A549 (cell line): ENCODE measurements around the gene ARHGEF37. TPM values are rescaled to one million over a fixed set of nuclear protein-coding genes. Genes with fewer than 3 reads are reported as not detected.
A peak's percentile ranks its signal among the peaks of the same experiment; 100 is the strongest.

Source experiments
- ATAC-seq, 2 experiments: fragments of 200-7000 bp in 1 of 2; fragments of >200 bp in 1 of 2; cut with Nextera tagmentation in 1 of 2; cut with Tn5 transposase in 1 of 2; 3 replicates each; pipeline versions ENCODE4 v1.8.0 to v1.9.1; 2018 to 2020; ENCODE audit warnings: mild to moderate bottlenecking in 1 of 2, moderate library complexity in 1 of 2
- CTCF ChIA-PET: fragments of 300-600 bp; sonication (Branson Sonifier 250); formaldehyde crosslinking; extraction: SDS; loops from one replicate; lab custom pipeline; 2021; ENCODE audit warnings: antibody characterized with exemption, inconsistent platforms; lab: Yijun Ruan, JAX
- POLR2A ChIA-PET: fragments of 350-600 bp; formaldehyde crosslinking; extraction: SDS; loops from one replicate; lab custom pipeline; 2021; ENCODE audit warnings: antibody characterized with exemption, inconsistent platforms; lab: Yijun Ruan, JAX
- DNase-seq, 2 experiments: peaks; one replicate each; pipeline versions ENCODE4 v3.0.0 to v3.0.0-alpha.2; 2011 to 2016; ENCODE audit warnings: low read depth in 1 of 2, low spot score in 1 of 2
- FAIRE-seq: peaks from 2 replicates; lab custom pipeline; 2011; peaks lifted over from hg19 to GRCh38; lab: Jason Lieb, UNC
- H3K27ac ChIP-seq, 2 experiments: fragments of >200 bp; sonication (Bioruptor Twin); formaldehyde crosslinking; 3 replicates each; pipeline ENCODE4 v1.5.1; 2016 to 2017
- H3K4me1 ChIP-seq: fragments of >200 bp; sonication (Bioruptor Twin); formaldehyde crosslinking; 3 replicates; pipeline ENCODE4 v1.6.1; 2016
- H3K4me2 ChIP-seq: fragments of >200 bp; sonication (Bioruptor Twin); formaldehyde crosslinking; 3 replicates; pipeline ENCODE4 v1.6.1; 2016
- H3K4me3 ChIP-seq: fragments of >200 bp; sonication (Bioruptor Twin); formaldehyde crosslinking; 3 replicates; pipeline ENCODE4 v1.5.1; 2016
- H3K9me3 ChIP-seq: fragments of >200 bp; sonication (Bioruptor Twin); formaldehyde crosslinking; 3 replicates; pipeline ENCODE4 v1.6.1; 2016
- FOXS1 ChIP-seq: fragments of 250-450 bp; sonication (Bioruptor Pico); IDR thresholded peaks from 2 replicates; pipeline ENCODE4 v1.5.0; 2020; ENCODE audit warnings: mild to moderate bottlenecking, moderate library complexity
- HDAC2 ChIP-seq: fragments of 200-600 bp; sonication (generic); IDR thresholded peaks from 2 replicates; pipeline ENCODE4 v1.6.1; 2016
- HES2 ChIP-seq: fragments of >200 bp; sonication (Bioruptor Twin); formaldehyde crosslinking; IDR thresholded peaks from 2 replicates; pipeline ENCODE4 v1.6.1; 2016
- JUN ChIP-seq, 2 experiments: fragments of >200 bp; sonication (Bioruptor Twin); formaldehyde crosslinking; IDR thresholded peaks; 2 replicates in 1 of 2; 3 replicates in 1 of 2; pipeline ENCODE4 v1.6.1; 2016 to 2017
- JUNB ChIP-seq: fragments of >200 bp; sonication (Bioruptor Twin); formaldehyde crosslinking; IDR thresholded peaks from 2 replicates; pipeline ENCODE4 v1.6.1; 2016
- KDM5A ChIP-seq: fragments of 200-600 bp; sonication (generic); IDR thresholded peaks from 2 replicates; pipeline ENCODE4 v1.6.1; 2016; ENCODE audit warnings: antibody characterized with exemption, mild to moderate bottlenecking
- MAFK ChIP-seq: fragments of 450-650 bp; IDR thresholded peaks from 2 replicates; pipeline ENCODE4 v1.6.1; 2014; ENCODE audit not compliant: partially characterized antibody
- MYC ChIP-seq: IDR thresholded peaks from 2 replicates; pipeline ENCODE4 v1.6.1; 2012; ENCODE audit warnings: mild to moderate bottlenecking, inconsistent platforms, low read length, improper control_type of control experiment, borderline replicate concordance
- PBX3 ChIP-seq: IDR thresholded peaks from 2 replicates; pipeline ENCODE4 v1.6.1; 2012
- RARB ChIP-seq: fragments of 250-450 bp; sonication (Bioruptor Pico); IDR thresholded peaks from 2 replicates; pipeline ENCODE4 v1.8.0; 2021; ENCODE audit warnings: mild to moderate bottlenecking, moderate library complexity
- ZC3H11A ChIP-seq: fragments of 450-650 bp; IDR thresholded peaks from 2 replicates; pipeline ENCODE4 v1.6.1; 2014; ENCODE audit warnings: antibody characterized with exemption, mild to moderate bottlenecking
- ZNF302 ChIP-seq: fragments of 250-450 bp; sonication (Bioruptor Pico); IDR thresholded peaks from 2 replicates; pipeline ENCODE4 v1.9.0; 2021; ENCODE audit warnings: inconsistent platforms, mild to moderate bottlenecking, moderate library complexity
- WGBS: methylation state at CpG from one replicate; pipeline ENCODE4 v1.1.6; 2017; ENCODE audit errors: missing lambda C conversion rate; 5-methylcytosine and 5-hydroxymethylcytosine counted together
- polyA plus RNA-seq, 4 experiments: library from polyadenylated mRNA; depleted of rRNA in 3 of 4; stranded (reverse); fragments of >200 nt; fragmentation: RNase III in 1 of 4; extraction: RNeasy Plus Mini Kit Qiagen cat#74134 plus additional on column Dnase treatment in 1 of 4; gene quantifications; 2 replicates in 3 of 4; 3 replicates in 1 of 4; pipeline ENCODE4 v1.2.3, GENCODE V29; 2011 to 2017

Gene ARHGEF37
- polyA plus RNA-seq, 2 of the 4 experiments (the other 2 are of a cell fraction), result 1.2 to 1.5 TPM

DNA sequence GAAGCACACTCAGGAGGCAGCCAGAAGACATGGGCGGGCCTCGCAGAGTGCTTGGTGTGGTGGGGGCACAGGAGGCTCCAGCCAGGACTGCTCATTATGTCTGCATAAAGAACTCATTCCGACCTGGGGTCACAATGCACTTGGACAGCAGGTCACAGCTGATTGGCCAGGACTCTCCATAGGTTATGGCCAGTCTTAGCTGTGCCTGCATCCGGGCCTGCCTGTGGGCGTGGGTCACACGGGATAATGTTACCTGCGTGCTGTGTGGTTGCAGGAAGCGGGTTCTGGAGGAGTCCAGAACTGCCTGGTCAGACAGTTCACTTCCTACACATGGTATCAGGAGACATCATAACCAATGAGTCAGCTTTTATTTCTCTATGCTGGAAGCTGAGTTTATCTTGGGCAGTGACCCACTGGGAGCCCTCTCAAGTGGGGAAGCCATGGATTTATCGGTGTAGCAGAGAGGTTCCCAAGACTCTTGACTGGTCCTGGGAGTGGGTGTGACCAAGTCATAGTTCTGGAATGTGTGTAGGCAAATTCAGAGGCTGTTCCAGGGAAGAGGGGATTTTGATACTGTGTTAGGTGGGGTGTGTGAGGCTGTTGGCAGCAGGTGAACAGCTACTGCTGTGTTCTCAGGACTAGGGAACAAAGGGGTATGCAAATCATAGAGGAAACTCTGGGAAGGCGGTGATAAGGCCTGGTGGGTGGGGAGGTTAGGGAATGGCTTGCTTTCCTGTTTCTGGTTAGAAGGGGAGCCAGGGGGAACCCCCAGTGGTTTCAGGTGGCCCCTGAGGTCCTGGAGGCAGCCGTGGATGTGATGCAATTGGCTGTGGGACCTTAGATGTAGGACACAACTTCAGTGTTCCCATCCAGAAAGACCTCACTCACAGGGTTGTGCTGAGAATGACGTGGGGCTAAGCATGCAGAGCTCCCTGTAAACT lies 51.3 kb downstream of the ARHGEF37 start:
- Histone ChIP-seq H3K4me3 (no peak overlapping the region), H3K4me1 (peaks cover 10% of the 10 kb centered on the region; the same call in 2 of the 3 replicates), H3K4me2 (0 out of 3 replicates have a peak overlapping the region, but pooled peaks have one; percentile 9), H3K27ac (peak overlapping the region in 1 of 2 experiments; percentile 24; a peak in 3 of 6 replicates), H3K9me3 (no peaks in the 10 kb centered on the region)
- TF ChIP-seq JUN (IDR thresholded peaks at IDR 0.05) (no peak), MAFK (peak; percentile 90)
- ChIA-PET CTCF (interaction anchor here (0.9 to 15.6 kb wide), 9 partner anchors 10 to 361 kb away, joined by 3 to 579 read pairs (median 6); no protein-coding TSS in a partner anchor), POLR2A (no interaction called here)
- ATAC-seq (peak; percentile 18 to 41; a peak in 3 of 6 replicates), FAIRE-seq (no peak), DNase-seq (peak in 1 of 2 experiments; percentile 34)
- WGBS, result 76% methylated on average over 12 of the region's 12 CpGs

GRCh38 chr5:149633476-149634350 lies 52.4 kb downstream of the ARHGEF37 start:
- CTCF ChIA-PET, result interaction anchor here (1.2 to 15.6 kb wide), 9 partner anchors 11 to 360 kb away, joined by 3 to 579 read pairs (median 6); no protein-coding TSS in a partner anchor
- DNase-seq (no peak), ATAC-seq (no peak), FAIRE-seq (no peak)
- no peak overlapping the region; a peak in 1 of 6 replicates for H3K27ac ChIP-seq
- no peak overlapping the region for H3K4me2 ChIP-seq
- TF ChIP-seq JUNB, result no peak
- no peak for TF ChIP-seq MYC
- no peak for TF ChIP-seq FOXS1 (CRISPR knock-in tag)
- H3K4me1 ChIP-seq, result peaks cover 10% of the 10 kb centered on the region; the same call in 2 of the 3 replicates
- H3K9me3 ChIP-seq, result no peaks in the 10 kb centered on the region
- WGBS, result 82% methylated on average over 8 of the region's 8 CpGs
- H3K4me3 ChIP-seq, result no peak overlapping the region
- POLR2A ChIA-PET, result no interaction called here

DNA sequence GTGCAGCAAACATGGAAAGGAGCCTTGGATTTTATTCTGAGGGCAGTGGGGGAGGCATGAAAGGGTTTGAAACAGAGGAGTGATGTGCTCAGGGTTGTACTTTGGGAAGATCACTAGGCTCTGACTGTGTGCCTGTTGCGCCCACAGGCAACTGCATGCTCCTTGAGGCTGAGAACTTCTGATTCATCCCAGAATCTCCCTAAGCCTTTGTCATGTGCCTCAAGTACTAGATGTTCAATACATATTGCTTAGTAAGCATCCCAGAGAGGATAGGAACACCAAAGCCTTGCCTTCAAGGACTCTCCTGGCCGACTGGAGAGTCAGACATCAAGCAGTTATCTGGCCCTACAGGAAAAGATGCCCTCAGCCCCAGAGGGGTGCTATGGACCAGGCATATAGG lies 54.1 kb downstream of the ARHGEF37 start:
- 50% methylated on average over 2 of the region's 2 CpGs for whole genome bisulfite sequencing
- H3K4me2 ChIP-seq, result no peak overlapping the region
- POLR2A ChIA-PET, result no interaction called here
- FAIRE-seq (no peak), DNase-seq (no peak), ATAC-seq (no peak)
- H3K4me1 ChIP-seq, result peaks cover 10% of the 10 kb centered on the region; the same call in 2 of the 3 replicates
- peak; percentile 45 for TF ChIP-seq MAFK
- no peak for TF ChIP-seq HES2
- TF ChIP-seq ZNF302, result no peak
- CTCF ChIA-PET, result interaction anchor here (1.8 to 15.6 kb wide), 5 partner anchors 16 to 345 kb away, joined by 5 to 579 read pairs (median 18); no protein-coding TSS in a partner anchor
- H3K4me3 ChIP-seq, result no peak overlapping the region
- no peaks in the 10 kb centered on the region for H3K9me3 ChIP-seq
- H3K27ac ChIP-seq, result no peak overlapping the region; a peak in 1 of 6 replicates

DNA sequence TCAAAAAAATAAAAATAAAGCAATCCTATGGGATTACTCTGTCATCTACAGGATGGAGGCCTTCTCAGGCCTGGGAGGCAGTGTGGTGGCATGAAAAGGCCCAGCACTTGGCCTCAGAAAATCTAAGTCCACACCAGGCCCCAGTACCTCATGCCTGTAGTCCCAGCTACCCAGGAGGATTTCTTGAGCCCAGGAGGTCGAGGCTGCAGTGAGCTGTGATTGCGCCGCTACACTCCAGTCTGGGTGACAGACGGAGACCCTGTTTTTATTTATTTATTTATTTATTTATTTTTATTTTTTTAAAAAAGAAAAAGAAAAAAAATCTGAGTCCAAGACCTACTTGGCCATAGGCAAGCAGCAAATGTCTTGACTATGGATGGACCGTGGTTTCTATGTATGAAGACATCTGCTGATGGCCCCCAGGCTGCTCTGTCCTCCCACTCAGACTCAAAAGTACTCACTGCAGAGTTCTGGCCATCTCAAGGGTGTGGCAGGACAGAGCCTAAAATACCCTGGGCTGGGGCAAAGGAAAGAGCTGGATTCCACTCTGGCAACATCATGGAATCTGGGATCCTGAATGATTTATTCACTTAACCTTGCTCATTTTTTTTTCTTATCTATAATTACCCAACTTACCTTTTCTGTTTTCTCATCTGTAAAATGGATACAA lies 55.0 kb downstream of the ARHGEF37 start:
- H3K4me1 ChIP-seq, result peaks cover 10% of the 10 kb centered on the region; the same call in 2 of the 3 replicates
- TF ChIP-seq HDAC2 (no peak), KDM5A (no peak), ZNF302 (no peak), PBX3 (no peak), JUN (IDR thresholded peaks at IDR 0.05) (no peak), RARB (CRISPR knock-in tag) (no peak), ZC3H11A (no peak)
- no peaks in the 10 kb centered on the region for H3K9me3 ChIP-seq
- DNase-seq (no peak), ATAC-seq (peak in 1 of 2 experiments; percentile 8; a peak in 2 of 6 replicates), FAIRE-seq (no peak)
- no peak overlapping the region; a peak in 1 of 6 replicates for H3K27ac ChIP-seq
- ChIA-PET POLR2A (interaction anchor here (1.0 kb wide), 1 partner anchor 323 kb away, joined by 3 read pairs; no protein-coding TSS in a partner anchor), CTCF (interaction anchor here (0.6 to 15.6 kb wide), 56 partner anchors 8 to 786 kb away, joined by 3 to 579 read pairs (median 4); no protein-coding TSS in a partner anchor)
- WGBS, result 91% methylated on average over 5 of the region's 5 CpGs
- no peak overlapping the region for H3K4me3 ChIP-seq
- H3K4me2 ChIP-seq, result no peak overlapping the region
